Measurements from ENCODE around the gene CHTF18. TPM values are rescaled to one million over a fixed set of nuclear protein-coding genes. Genes with fewer than 3 reads are reported as not detected.
A peak's percentile ranks its signal among the peaks of the same experiment; 100 is the strongest.

CHTF18 gene
- total and polyA plus RNA-seq, 2 experiments from 2014 or later: 61.3 to 129 TPM

GRCh38 chr16:820748-821147 lies 32.3 kb downstream of the CHTF18 start:
- no peak for DNase-seq (ENCODE audit: low spot score)
- no peaks in the 10 kb centered on the region for H3K36me3 Mint-ChIP-seq (ENCODE audit: low read depth)

More at GRCh38 chr16:820748-821147, 32.3 kb downstream of the CHTF18 start:
- Histone ChIP-seq H3K36me3 (ENCODE audit: insufficient read depth) (no peaks in the 10 kb centered on the region), H4K20me1 (replicated peaks; ENCODE audit: insufficient read depth) (no peaks in the 10 kb centered on the region), H2AFZ (0 out of 2 replicates have a peak overlapping the region, but pooled peaks have one; percentile 24), H3K9me2 (ENCODE audit: insufficient read depth) (no peaks in the 10 kb centered on the region), H3K79me2 (replicated peaks; ENCODE audit: insufficient read depth) (no peaks in the 10 kb centered on the region), H3K4me1 (ENCODE audit: insufficient read depth) (no peaks in the 10 kb centered on the region), H3F3A (replicated peaks; ENCODE audit: low read depth) (no peaks in the 10 kb centered on the region), H3K4me2 (no peak overlapping the region), H3K27ac (ENCODE audit: low read depth) (no peak overlapping the region), H3K27me3 (ENCODE audit: insufficient read depth) (no peaks in the 10 kb centered on the region), H3K4me3 (no peak overlapping the region)
- Mint-ChIP-seq H3K4me1 (no peaks in the 10 kb centered on the region; the same call in 1 of the 3 replicates), H3K4me3 (no peak overlapping the region), H3K27me3 (ENCODE audit: insufficient read depth, low read depth, poor library complexity) (peaks cover 6% of the 10 kb centered on the region), H3K9me3 (no peaks in the 10 kb centered on the region), H3K27ac (no peak overlapping the region)
- TF ChIP-seq EZH2 (IDR thresholded peaks at IDR 0.05; ENCODE audit: low read depth, unreplicated experiment): no peak
- no peak for TF ChIP-seq NANOG (IDR thresholded peaks at IDR 0.05; ENCODE audit: borderline replicate concordance)
- TF ChIP-seq CTCF (conservative IDR thresholded peaks at IDR 0.05; ENCODE audit: low read depth in 2 of 2): no peak
- no peak for TF ChIP-seq ZNF331 (CRISPR knock-in tag; IDR thresholded peaks at IDR 0.05; ENCODE audit: low read depth)
- no peak for TF ChIP-seq CREB1 (CRISPR knock-in tag; IDR thresholded peaks at IDR 0.05; ENCODE audit: low read depth)
- TF ChIP-seq EZH2phosphoT487 (IDR thresholded peaks at IDR 0.05; ENCODE audit: unreplicated experiment): no peak
- TF ChIP-seq REST (IDR thresholded peaks at IDR 0.05; ENCODE audit: unreplicated experiment): no peak
- peak; percentile 51 for ATAC-seq
